Dedifferentiated amniotic fluid mesenchymal stem cell (primary cell): ENCODE data around the gene EXOSC1.
"Not testable (repeated sequence)": the region's sequence is repeated elsewhere in the genome, so short reads cannot be mapped to it uniquely, and the experiment has no call there.

Source experiments
- DNase-seq: peaks from one replicate; pipeline ENCODE4 v3.0.0-alpha.2; 2016; ENCODE audit errors: extremely low spot score

The EXOSC1 gene, protein sequence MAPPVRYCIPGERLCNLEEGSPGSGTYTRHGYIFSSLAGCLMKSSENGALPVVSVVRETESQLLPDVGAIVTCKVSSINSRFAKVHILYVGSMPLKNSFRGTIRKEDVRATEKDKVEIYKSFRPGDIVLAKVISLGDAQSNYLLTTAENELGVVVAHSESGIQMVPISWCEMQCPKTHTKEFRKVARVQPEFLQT

DNA sequence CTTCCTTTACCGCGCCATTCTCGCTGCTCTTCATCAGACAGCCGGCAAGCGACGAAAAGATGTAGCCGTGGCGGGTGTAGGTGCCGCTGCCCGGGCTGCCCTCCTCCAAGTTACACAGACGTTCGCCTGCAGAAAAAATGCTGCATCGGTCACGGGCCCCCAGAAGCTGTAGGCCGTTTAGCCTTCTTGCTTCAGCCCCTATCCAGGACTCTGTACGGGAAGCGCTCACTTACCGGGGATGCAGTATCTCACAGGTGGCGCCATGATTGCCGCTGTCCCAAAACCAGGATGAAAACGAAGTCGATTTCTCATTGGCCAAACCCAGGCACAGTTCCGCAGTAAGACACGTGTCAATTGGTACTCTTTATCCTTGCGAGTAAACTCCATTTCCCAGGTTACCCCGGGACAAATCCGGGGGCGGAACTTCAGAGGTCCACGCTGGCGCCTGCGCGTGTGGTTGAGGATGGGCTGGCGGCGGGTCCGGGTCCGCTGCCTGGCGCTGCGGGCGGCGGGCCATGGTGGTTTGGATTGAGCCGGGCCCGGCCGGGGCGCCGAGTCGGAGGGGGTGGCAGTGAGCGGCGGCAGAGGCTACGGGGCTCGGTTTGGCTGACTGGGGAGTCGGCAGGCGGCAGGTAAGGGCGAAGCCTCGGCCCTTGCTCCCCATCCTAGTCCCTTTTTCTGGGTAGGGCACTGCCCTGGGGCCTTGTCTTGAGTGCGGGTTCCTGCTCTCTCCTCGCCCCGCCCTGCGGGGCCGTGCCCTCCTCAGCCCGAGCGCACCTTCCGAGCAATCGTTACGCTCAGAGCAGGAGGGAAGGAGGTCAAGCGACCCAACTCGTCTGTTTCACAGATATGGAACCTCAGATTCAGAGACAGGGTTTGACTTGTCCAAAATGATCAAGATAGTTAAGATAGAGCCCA is at the start of gene EXOSC1, which contains the start of gene ZDHHC16:
Gene EXOSC1, minus strand, starts transcription at position 285 of the 918 bp plus-strand sequence. Its CDS starts 21 bp downstream, at position 264.
Gene ZDHHC16, plus strand, starts transcription at position 454 of the 918 bp plus-strand sequence. CDS start 5,501 bp downstream, outside the sequence.
- DNase-seq = peak; percentile 98

GRCh38 chr10:97494863-97495506 is 49.2 kb upstream of the EXOSC1 start:
- DNase-seq = no peak

DNA sequence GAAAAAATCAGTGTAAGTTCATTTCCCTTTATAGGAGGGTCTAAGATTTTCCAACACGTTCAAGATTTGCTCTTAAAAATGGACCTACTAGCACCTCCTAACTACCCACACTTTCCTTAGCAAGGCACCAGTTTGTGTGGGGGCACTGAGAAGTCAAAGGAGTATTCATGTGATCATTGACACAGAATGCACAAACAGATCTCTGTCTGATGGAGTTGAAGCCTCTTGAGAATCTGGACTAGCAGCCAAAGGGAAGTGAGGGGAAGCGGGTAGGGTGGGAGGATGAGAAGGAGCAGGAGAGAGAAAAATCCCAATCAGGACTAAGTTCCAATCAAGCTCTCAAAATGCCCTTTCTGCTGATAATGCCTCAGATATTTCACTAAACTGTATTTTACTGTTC is 48.3 kb upstream of the EXOSC1 start:
- DNase-seq = no peak

DNA sequence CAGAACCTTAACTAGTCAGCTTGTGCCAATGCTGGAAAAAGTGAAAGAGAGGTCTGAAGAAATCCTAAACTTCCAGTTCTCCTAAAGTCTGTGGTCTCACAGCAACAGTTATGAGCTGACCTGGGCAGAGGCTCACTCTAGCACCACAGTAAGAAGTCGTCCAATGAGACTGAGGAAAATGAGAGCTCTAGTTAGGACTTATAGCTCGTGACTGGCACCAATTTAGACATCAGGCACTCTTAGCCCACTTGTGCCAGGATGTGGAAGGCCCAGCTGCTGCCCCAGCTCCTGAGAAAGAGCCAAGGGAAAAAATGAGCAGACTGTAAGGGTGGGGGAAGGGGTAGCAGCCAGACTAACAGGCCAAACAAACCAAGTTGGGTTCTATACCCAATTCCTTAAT is 44.8 kb upstream of the EXOSC1 start:
- DNase-seq = no peak

DNA sequence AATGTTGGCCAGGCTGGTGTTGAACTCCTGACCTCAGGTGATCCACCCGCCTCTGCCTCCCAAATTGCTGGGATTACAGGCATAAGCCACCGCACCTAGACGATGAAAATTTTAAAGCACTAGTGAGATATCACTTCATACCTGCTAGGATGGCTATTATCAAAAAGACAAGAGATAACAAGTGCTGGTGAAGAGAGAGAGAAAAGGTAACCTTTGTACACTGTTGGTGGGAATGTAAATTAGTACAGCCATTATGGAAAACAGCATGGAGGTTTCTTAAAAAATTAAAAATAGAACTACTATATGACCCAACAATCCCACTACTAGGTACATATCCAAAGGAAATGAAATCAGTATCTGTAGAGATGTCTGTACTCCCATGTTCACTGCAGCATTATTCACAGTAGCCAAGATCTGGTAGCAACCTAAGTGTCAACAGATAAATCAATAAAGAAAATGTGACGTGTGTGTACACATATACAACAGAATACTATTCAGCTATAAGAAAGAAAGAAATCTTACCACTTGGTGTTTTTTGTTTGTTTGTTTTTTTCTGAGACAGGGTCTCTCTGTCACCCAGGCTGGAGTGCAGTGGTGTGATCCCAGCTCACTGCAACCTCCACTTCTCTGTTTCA is 40.0 kb upstream of the EXOSC1 start:
- no peak for DNase-seq

DNA sequence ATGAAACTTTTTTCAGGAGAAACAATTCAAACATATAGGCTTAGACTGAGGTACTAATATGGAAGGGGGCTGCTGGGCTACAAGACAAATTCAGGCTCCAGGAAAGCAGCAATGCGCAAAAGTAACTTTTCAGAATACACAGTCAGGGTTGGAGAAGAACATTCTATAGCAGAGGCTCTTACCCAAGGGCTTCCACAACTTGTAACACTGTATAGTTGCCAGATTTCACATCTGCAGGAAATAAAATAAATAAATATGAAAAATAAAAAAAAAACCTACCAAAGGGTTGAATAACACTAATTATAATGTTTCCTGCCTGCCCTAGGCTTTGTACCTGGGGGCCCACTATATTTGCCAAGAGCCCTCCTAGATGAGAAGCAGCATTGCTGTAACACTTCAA is 38.1 kb upstream of the EXOSC1 start:
- DNase-seq = no peak

DNA sequence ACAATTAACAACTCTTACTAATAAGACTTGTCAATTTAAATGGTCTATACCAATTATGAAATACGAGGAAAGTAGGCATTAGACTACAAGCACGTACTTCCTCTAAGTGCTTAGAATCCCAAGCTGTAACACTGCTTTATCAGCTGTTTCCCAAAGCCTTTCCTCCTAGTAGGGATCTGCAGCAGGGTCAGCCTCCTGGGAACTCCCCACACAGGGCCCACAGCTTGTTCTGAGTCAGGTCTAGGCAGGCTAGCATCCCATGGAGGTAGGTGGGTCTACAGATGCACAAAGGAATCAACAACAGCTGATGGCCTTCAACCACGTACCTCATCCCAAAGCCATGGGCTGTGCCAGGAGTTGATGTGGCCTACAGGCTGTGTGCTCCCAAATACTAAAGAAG is 37.7 kb upstream of the EXOSC1 start:
- no peak for DNase-seq

GRCh38 chr10:97482381-97482780 is 36.6 kb upstream of the EXOSC1 start:
- DNase-seq = no peak

DNA sequence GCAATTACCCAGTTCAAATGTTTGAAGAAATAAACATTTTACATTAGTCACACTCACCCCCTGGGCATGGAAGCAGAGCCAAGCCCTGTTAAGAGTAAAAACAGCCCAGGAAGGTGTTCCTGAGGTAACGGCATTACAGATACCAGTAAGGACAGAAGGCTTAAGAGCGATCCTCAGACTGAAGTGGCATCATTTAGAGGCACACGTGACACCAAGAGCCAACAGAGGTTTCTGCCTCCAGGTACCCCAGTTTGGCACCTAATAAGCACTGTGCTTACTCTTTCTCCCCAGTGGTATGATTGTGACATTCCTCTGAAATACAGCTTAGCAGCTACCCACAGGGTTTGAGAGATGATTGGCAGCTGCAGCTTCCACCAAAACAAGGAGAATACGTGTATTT is 35.3 kb upstream of the EXOSC1 start:
- DNase-seq = no peak

GRCh38 chr10:97479939-97480338 is 34.1 kb upstream of the EXOSC1 start:
- no peak for DNase-seq

GRCh38 chr10:97479410-97479809 is 33.6 kb upstream of the EXOSC1 start:
- not testable (repeated sequence) for DNase-seq

- peak; percentile 81 for DNase-seq
Measured at GRCh38 chr10:97475936-97476594, 30.3 kb upstream of the EXOSC1 start.

DNA sequence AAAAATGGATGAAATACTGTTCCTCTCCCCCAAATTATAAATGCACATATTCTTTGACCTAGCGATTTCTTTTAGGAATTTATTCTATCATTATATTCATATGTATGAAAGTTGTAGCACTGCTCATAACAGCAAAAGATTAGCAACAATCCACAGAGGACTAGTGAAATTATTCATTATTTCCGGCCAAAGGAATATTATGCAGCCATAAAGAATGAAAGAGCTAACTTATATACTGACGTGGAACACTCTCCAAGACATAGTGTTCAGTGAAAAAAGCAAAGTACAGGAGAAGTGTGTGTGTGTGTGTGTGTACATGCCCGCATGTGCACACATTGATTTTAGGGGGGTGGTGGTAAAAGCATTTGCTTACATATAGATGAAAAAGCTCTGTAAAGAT is 29.1 kb upstream of the EXOSC1 start:
- no peak for DNase-seq

DNA sequence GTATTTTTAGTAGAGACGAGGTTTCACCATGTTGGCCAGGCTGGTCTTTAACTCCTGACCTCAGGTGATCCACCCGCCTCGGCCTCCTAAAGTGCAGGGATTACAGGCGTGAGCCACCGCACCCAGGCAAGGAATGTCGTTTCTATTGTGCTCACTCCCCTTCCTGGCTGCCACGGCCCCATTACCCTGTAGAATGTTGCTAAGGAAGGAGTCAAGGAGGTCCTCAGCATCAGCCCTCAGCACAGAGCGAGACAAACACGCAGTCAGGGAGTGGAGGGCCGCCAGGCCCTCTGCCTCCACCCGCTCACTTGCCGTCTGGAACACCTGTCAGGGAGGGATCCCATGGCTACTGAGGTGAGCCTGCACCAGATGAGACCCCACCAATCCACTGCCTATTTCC is 23.0 kb upstream of the EXOSC1 start:
- DNase-seq = not testable (repeated sequence)

GRCh38 chr10:97468162-97468561 is 22.4 kb upstream of the EXOSC1 start:
- no peak for DNase-seq

DNA sequence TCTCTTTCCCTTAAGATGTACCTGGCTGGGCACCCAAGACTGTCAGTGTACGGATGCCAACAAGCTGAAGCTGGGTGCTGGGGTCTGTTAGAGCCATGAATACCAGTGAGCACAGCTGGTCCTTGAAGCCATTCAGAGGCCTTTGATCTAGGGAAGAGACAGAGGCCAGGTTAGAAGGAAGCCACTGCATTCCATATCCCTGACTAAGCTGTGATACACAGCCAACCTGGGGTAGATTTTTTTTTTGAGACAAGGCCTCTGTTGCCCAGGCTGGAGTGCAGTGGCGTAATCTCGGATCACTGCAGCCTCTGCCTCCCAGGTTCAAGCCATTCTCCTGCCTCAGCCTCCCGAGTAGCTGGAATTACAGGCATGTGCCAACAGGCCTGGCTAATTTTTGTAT is 20.9 kb upstream of the EXOSC1 start:
- no peak for DNase-seq

GRCh38 chr10:97465982-97466381 is 20.2 kb upstream of the EXOSC1 start:
- no peak for DNase-seq

GRCh38 chr10:97464226-97464625 is 18.4 kb upstream of the EXOSC1 start:
- DNase-seq = no peak

GRCh38 chr10:97463363-97464132 is 17.7 kb upstream of the EXOSC1 start:
- peak; percentile 25 for DNase-seq

DNA sequence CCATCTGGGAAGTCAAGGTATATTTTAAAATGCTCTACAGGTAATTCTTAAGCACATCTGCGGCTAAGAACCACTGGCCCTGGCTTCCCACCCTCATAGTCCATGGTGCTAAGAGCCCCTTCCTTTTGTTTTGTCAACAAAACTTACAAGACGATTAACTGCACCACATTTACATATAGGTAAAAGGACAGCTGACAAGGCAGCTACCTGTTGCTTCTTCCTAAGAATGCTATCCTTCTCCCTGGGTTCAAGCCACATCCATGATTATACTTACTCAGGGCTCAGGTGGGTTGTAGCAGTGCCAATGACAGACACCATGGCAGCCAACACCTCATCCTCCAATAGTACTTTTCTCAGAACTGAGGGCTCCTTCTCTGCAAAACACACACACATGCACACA is 16.5 kb upstream of the EXOSC1 start:
- no peak for DNase-seq

GRCh38 chr10:97459933-97460332 is 14.1 kb upstream of the EXOSC1 start:
- no peak for DNase-seq
